Right atrium auricular region (tissue), 2 donors: ENCODE results near the gene ACTL7A. TPM values are rescaled to one million over a fixed set of nuclear protein-coding genes. Genes with fewer than 3 reads are reported as not detected.

Experiments
- DNase-seq: peaks from one replicate; pipeline ENCODE4 v3.0.0-alpha.2; 2019; ENCODE audit warnings: low spot score
- H3K27ac ChIP-seq, 2 donors: fragments of 200-600 bp; sonication (generic); 1 replicate in 1 of 2; 2 replicates in 1 of 2; pipeline ENCODE4 v1.5.1; 2016 to 2019
- H3K27me3 ChIP-seq, 2 donors: fragments of 200-600 bp; sonication (generic); one replicate each; pipeline versions ENCODE4 v1.5.1 to v1.6.0; 2017 to 2019
- H3K36me3 ChIP-seq: fragments of 200-600 bp; sonication (generic); one replicate; pipeline ENCODE4 v1.5.1; 2016
- H3K4me1 ChIP-seq, 2 donors: fragments of 200-600 bp; sonication (generic); one replicate each; pipeline versions ENCODE4 v1.5.1 to v1.6.0; 2017 to 2019
- H3K4me3 ChIP-seq, 2 donors: fragments of 200-600 bp; sonication (generic); 1 replicate in 1 of 2; 2 replicates in 1 of 2; pipeline ENCODE4 v1.5.1; 2017 to 2019; ENCODE audit warnings: mild to moderate bottlenecking in 1 of 2, moderate library complexity in 1 of 2
- H3K9me3 ChIP-seq, 2 donors: fragments of 200-600 bp; sonication (generic); one replicate each; pipeline ENCODE4 v1.5.1; 2019
- total RNA-seq, 2 donors: library from RNA; depleted of rRNA; stranded (reverse); fragments of >200 nt; gene quantifications; one replicate each; pipeline ENCODE4 v1.1.0, GENCODE V29; 2016
- TF ChIP-seq, protein P1 (sequence below), 2 donors: fragments of 200-600 bp; sonication (generic); IDR thresholded peaks; one replicate each; pipeline ENCODE4 v1.5.1; 2019; ENCODE audit warnings: antibody characterized with exemption in 2 of 2

Gene ACTL7A
- total RNA-seq, 2 donors from 2014 or later = not detected

DNA sequence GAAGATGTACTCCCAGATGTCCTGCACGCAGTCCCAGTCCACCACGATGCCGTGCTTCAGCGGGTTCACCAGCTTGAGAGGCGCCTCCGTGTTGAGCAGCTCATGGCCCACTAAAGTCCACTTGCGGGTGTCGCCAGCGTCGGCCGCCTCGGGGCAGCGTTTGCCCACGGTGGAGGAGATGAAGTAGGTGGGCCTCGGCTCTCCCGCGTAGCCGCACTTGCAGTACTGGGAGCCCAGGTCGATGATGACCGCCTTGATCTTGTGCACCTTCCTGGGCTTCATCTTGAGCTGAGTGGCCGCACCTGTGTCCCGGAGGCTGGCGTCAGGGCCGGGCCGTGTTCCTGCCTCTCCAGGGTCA is 6.6 kb upstream of the ACTL7A start:
- TF ChIP-seq, protein P1, sequence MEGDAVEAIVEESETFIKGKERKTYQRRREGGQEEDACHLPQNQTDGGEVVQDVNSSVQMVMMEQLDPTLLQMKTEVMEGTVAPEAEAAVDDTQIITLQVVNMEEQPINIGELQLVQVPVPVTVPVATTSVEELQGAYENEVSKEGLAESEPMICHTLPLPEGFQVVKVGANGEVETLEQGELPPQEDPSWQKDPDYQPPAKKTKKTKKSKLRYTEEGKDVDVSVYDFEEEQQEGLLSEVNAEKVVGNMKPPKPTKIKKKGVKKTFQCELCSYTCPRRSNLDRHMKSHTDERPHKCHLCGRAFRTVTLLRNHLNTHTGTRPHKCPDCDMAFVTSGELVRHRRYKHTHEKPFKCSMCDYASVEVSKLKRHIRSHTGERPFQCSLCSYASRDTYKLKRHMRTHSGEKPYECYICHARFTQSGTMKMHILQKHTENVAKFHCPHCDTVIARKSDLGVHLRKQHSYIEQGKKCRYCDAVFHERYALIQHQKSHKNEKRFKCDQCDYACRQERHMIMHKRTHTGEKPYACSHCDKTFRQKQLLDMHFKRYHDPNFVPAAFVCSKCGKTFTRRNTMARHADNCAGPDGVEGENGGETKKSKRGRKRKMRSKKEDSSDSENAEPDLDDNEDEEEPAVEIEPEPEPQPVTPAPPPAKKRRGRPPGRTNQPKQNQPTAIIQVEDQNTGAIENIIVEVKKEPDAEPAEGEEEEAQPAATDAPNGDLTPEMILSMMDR (IDR thresholded peaks at IDR 0.05) = no peak
- no peak overlapping the region for H3K27ac ChIP-seq
- no peak for DNase-seq
- H3K4me3 ChIP-seq = no peak overlapping the region
- no peaks in the 10 kb centered on the region for H3K36me3 ChIP-seq
- no peaks in the 10 kb centered on the region for H3K9me3 ChIP-seq
- no peaks in the 10 kb centered on the region for H3K27me3 ChIP-seq
- H3K4me1 ChIP-seq = no peaks in the 10 kb centered on the region

DNA sequence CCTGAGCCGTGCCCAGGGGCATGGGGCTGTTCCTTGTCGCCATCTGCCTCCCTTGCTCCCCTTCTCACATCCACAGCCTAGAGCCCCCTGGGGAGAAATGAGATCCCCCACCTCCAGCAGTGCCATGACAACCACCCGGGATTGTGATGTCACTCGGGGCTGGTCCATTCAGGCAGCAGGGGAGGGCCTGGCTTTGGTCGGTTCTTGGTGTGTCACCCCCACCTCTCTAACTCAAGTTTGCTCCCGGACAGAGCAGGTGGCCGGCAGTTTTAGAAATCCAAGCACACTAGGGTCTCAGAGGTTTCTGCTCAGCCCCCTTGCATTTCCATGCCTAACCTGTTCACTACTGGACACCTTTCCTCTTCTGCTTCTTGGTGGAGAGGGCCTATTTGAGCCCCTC is 6.2 kb upstream of the ACTL7A start, which contains the start of gene ACTL7B:
Gene ACTL7B, minus strand, starts transcription at position 99 of the 400 bp plus-strand sequence. Its CDS starts 56 bp downstream, at position 43.
- no peak for DNase-seq

DNA sequence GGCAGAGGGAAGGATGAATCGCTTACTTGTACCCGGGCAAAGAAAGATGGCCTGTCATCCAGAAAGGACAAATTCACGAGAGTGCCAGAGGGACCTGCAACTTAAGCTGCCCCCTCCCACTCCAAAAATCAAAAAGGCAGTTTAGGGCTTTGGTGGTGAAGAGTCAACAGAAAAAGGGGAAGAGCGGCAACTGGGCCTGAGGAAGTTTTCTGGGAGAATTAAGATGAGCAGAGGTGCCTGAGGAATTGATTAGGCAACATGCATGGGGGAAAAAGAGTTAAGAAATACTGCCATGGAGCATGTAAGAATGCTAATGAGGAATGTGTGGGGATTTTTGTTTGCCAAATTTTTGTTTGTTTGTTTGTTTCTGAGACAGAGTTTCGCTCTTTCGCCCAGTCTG is 4.5 kb upstream of the ACTL7A start:
- DNase-seq = no peak
- H3K9me3 ChIP-seq = no peaks in the 10 kb centered on the region
- TF ChIP-seq, protein P1 (IDR thresholded peaks at IDR 0.05) = no peak
- H3K27me3 ChIP-seq = no peaks in the 10 kb centered on the region
- H3K27ac ChIP-seq = no peak overlapping the region
- H3K4me3 ChIP-seq = no peak overlapping the region
- no peaks in the 10 kb centered on the region for H3K4me1 ChIP-seq
- H3K36me3 ChIP-seq = no peaks in the 10 kb centered on the region

More for the DNA sequence above, 6.2 kb upstream of the ACTL7A start, which contains the start of gene ACTL7B:
- H3K27ac ChIP-seq = no peak within 1 kb of the TSS
- no peaks in the 10 kb centered on the region for H3K36me3 ChIP-seq
- TF ChIP-seq, protein P1 (IDR thresholded peaks at IDR 0.05) = no peak
- H3K27me3 ChIP-seq = no peaks in the 10 kb centered on the region
- H3K4me1 ChIP-seq = no peaks in the 10 kb centered on the region
- no peaks in the 10 kb centered on the region for H3K9me3 ChIP-seq
- H3K4me3 ChIP-seq = no peak within 1 kb of the TSS

DNA sequence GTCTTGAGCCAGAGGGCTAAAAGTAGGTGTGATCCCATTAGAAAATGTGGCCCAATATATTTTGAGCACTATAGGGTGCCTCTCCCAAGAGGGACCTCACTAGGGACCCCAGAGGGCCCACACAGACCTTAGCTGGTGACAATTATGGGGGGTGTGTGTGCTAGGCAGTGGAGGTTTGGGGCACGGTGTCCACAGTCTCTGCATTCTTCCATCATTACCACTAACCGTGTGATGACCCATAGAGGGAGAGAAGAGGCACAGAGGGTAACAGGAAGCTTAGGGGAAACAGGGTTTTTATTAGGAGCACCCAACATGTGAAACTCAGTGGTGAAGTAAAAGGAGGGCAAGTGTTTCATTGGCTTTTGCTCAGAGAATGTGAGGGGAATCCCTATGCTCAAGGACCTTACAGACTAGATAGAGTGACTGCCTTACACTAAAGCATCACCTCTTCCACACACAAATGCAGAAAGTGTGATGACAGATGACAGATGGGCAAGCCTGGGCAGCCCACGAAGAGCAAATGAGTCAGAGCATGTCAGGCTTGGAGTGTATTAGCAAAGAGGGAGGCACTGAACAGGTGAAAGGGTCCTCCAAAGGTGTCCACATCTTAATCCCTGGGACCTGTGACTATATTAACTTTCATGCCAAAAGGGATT is 2.5 kb upstream of the ACTL7A start:
- H3K4me1 ChIP-seq = no peaks in the 10 kb centered on the region
- H3K9me3 ChIP-seq = no peaks in the 10 kb centered on the region
- H3K27ac ChIP-seq = no peak overlapping the region
- H3K4me3 ChIP-seq = no peak overlapping the region
- DNase-seq = no peak
- TF ChIP-seq, protein P1 (IDR thresholded peaks at IDR 0.05) = no peak
- H3K36me3 ChIP-seq = no peaks in the 10 kb centered on the region
- no peaks in the 10 kb centered on the region for H3K27me3 ChIP-seq

DNA sequence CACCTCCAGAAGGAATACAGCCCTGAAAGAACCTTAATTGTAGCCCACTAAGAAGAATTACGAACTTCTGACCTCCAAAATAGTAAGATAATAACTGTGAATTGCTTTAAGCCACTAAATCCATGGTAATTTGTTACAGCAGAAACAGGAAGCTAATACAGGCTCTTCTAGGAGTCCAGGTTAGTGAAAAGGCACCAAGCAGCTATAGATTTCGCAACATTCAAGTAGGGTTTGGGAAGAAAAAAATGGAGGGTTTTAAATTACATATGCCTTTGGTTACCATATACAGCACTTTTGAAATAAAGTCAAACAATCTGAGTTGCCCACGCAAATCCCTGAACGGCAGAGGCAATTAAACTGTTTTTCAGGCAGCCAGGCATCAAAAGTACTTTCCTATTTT is 1.7 kb upstream of the ACTL7A start:
- Histone ChIP-seq H3K36me3 (no peaks in the 10 kb centered on the region), H3K4me1 (no peaks in the 10 kb centered on the region), H3K27ac (no peak overlapping the region), H3K27me3 (no peaks in the 10 kb centered on the region), H3K9me3 (no peaks in the 10 kb centered on the region), H3K4me3 (no peak overlapping the region)
- TF ChIP-seq, protein P1 (IDR thresholded peaks at IDR 0.05) = no peak
- DNase-seq = no peak

DNA sequence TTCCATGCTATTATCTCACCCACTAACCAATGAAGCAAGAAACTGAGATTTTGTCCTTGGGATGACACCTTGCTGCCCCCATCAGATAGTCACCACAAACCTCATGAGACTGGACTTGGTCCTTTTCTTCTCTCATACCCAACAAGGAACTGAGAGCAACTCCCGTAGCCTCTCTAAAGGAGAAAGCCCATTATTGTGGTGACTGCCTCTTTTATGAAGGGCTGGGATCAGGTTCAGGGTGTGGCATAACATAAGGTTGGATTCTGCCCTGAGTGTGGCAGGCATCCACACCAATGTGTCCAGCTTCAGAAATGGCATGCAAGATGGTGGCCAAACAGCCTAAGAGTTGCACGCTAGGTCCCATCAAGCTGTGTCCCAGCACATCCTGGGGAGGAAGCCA is 1.3 kb upstream of the ACTL7A start:
- Histone ChIP-seq H3K27ac (no peak overlapping the region), H3K9me3 (no peaks in the 10 kb centered on the region), H3K4me3 (no peak overlapping the region), H3K36me3 (no peaks in the 10 kb centered on the region), H3K4me1 (peaks cover 0 to 1% of the 10 kb centered on the region in 2 donors), H3K27me3 (no peaks in the 10 kb centered on the region)
- TF ChIP-seq, protein P1 (IDR thresholded peaks at IDR 0.05) = no peak
- no peak for DNase-seq
